Measurements from ENCODE around the gene UTF1.

GRCh38 chr10:133195611-133196010 lies 34.4 kb upstream of the UTF1 start:
- TF ChIP-seq CTCF (IDR thresholded peaks at IDR 0.05; ENCODE audit: low read depth, low read length) (no peak), EZH2phosphoT487 (IDR thresholded peaks at IDR 0.05; ENCODE audit: low read depth) (no peak)
